Thymus (tissue), 11 donors: ENCODE data around the gene C4A. TPM values are rescaled to one million over a fixed set of nuclear protein-coding genes. Genes with fewer than 3 reads are reported as not detected.

Experiments
- DNase-seq, 9 donors: peaks; one replicate each; pipeline ENCODE4 v3.0.0-alpha.2; 2013; ENCODE audit warnings: low spot score in 9 of 9, low read depth in 6 of 9, missing footprints in 1 of 9
- H3K27ac ChIP-seq, 2 donors: one replicate each; pipeline ENCODE4 v1.5.1; 2013; ENCODE audit warnings: control low read depth in 1 of 2, low read depth in 1 of 2, low read length in 1 of 2, mild to moderate bottlenecking in 1 of 2, moderate library complexity in 1 of 2
- H3K27me3 ChIP-seq, 2 donors: one replicate each; pipeline ENCODE4 v1.5.1; 2013; ENCODE audit warnings: low read length in 1 of 2; ENCODE audit not compliant: control insufficient read depth in 2 of 2, insufficient read depth in 1 of 2
- H3K36me3 ChIP-seq, 2 donors: one replicate each; pipeline ENCODE4 v1.5.1; 2013; ENCODE audit warnings: low read length in 1 of 2, mild to moderate bottlenecking in 1 of 2, moderate library complexity in 1 of 2; ENCODE audit not compliant: control insufficient read depth in 2 of 2, insufficient read depth in 2 of 2
- H3K4me1 ChIP-seq, 2 donors: one replicate each; pipeline ENCODE4 v1.5.1; 2013; ENCODE audit warnings: low read length in 2 of 2; ENCODE audit not compliant: control insufficient read depth in 2 of 2, insufficient read depth in 2 of 2
- H3K4me3 ChIP-seq, 2 donors: one replicate each; pipeline ENCODE4 v1.5.1; 2013; ENCODE audit warnings: low read length in 2 of 2, control low read depth in 1 of 2, mild to moderate bottlenecking in 1 of 2
- H3K9me3 ChIP-seq, 2 donors: one replicate each; pipeline ENCODE4 v1.5.1; 2013; ENCODE audit warnings: low read length in 1 of 2, mild to moderate bottlenecking in 1 of 2; ENCODE audit not compliant: control insufficient read depth in 2 of 2, insufficient read depth in 1 of 2
- WGBS: extraction: QIAGEN DNeasy Blood & Tissue Kit; methylation state at CpG from one replicate; pipeline ENCODE4 v1.1.7; 2013; 5-methylcytosine and 5-hydroxymethylcytosine counted together
- polyA plus RNA-seq: library from polyadenylated mRNA; stranded (reverse); fragments of 200-250 nt; gene quantifications from one replicate; pipeline ENCODE4 v1.2.3, GENCODE V29; 2013
- total RNA-seq: library from RNA; stranded (reverse); fragments of 120-200 nt; gene quantifications from one replicate; pipeline ENCODE4 v1.2.4, GENCODE V29; 2013
- donor health status: healthy.

The C4A gene
- total and polyA plus RNA-seq, 2 donors = 43.2 to 206 TPM

- Histone ChIP-seq H3K27ac (no peak overlapping the region), H3K36me3 (peaks cover 49 to 61% of the 10 kb centered on the region in 2 donors), H3K27me3 (no peaks in the 10 kb centered on the region), H3K4me1 (peaks cover 0 to 2% of the 10 kb centered on the region in 2 donors), H3K4me3 (no peak overlapping the region), H3K9me3 (peaks cover 0 to 4% of the 10 kb centered on the region in 2 donors)
- DNase-seq = no peak
- 97% methylated on average over 5 of the region's 5 CpGs for WGBS
These were observed 29.0 kb upstream of the C4A start for GRCh38 chr6:31952890-31953289.

GRCh38 chr6:31954511-31954910 is 27.3 kb upstream of the C4A start:
- Histone ChIP-seq H3K4me1 (peaks cover 8 to 12% of the 10 kb centered on the region in 2 donors), H3K27ac (no peak overlapping the region), H3K9me3 (peaks cover 0 to 4% of the 10 kb centered on the region in 2 donors), H3K36me3 (peaks cover 49 to 61% of the 10 kb centered on the region in 2 donors), H3K27me3 (no peaks in the 10 kb centered on the region), H3K4me3 (no peak overlapping the region)
- 98% methylated on average over 28 of the region's 28 CpGs for WGBS
- DNase-seq = no peak

GRCh38 chr6:31956796-31957195 is 25.1 kb upstream of the C4A start:
- WGBS = 65% methylated on average over 3 of the region's 3 CpGs
- Histone ChIP-seq H3K27me3 (no peaks in the 10 kb centered on the region), H3K36me3 (peaks cover 59 to 70% of the 10 kb centered on the region in 2 donors), H3K4me3 (no peak overlapping the region), H3K4me1 (peaks cover 18 to 19% of the 10 kb centered on the region in 2 donors), H3K9me3 (peaks cover 0 to 4% of the 10 kb centered on the region in 2 donors), H3K27ac (no peak overlapping the region)
- DNase-seq = no peak

DNA sequence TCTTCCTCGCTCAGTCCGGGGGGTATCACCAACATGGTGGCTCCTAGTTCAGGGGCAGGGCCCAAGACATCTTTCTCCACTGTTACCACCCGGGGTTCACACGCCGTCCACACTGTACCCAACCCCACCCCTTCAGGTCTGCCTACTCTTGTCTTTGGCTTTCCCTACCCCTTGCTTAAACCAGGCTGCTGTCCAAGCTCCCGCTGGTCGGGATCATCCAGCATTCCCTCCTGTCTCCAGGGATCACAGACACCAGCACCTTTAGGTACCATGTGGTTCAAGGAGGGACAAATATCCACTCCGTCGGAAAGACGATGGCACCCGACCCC is 23.5 kb upstream of the C4A start:
- peak overlapping the region; percentile 82 to 84 for H3K4me3 ChIP-seq
- peaks cover 18 to 19% of the 10 kb centered on the region in 2 donors for H3K4me1 ChIP-seq
- no peaks in the 10 kb centered on the region for H3K27me3 ChIP-seq
- WGBS = 12% methylated on average over 11 of the region's 11 CpGs
- H3K36me3 ChIP-seq = peaks cover 61 to 70% of the 10 kb centered on the region in 2 donors
- H3K27ac ChIP-seq = peak overlapping the region; percentile 60 to 82
- no peak for DNase-seq
- peaks cover 0 to 4% of the 10 kb centered on the region in 2 donors for H3K9me3 ChIP-seq

GRCh38 chr6:31958741-31959739 is 22.8 kb upstream of the C4A start, which contains the start of the genes NELFE and SKIC2:
TSS of gene NELFE (minus strand) at chr6:31958971. CDS start at chr6:31958446, 525 bp downstream.
TSS of gene SKIC2 (plus strand) at chr6:31959175. CDS start at chr6:31959193, 18 bp downstream.
- H3K36me3 ChIP-seq = peaks cover 61 to 70% of the 10 kb centered on the region in 2 donors

DNA sequence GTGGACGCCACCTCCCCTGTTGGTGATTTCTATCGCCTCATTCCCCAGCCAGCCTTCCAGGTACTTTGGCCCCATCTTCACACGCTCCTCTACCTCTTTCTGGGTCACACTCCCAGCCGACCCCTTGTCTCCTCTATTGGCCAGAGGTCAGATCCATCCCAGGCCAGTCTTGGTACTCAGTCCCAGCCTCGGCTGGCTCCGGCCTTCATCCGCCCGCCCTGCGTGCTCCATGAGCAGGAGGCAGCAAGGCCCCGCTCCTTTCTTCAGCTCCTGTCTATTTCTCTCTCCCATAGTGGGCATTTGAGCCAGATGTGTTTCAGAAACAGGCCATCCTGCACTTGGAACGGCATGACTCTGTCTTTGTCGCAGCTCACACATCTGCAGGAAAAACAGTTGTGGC is 20.2 kb upstream of the C4A start:
- no peak overlapping the region for H3K4me3 ChIP-seq
- no peaks in the 10 kb centered on the region for H3K27me3 ChIP-seq
- 99% methylated on average over 12 of the region's 12 CpGs for WGBS
- H3K36me3 ChIP-seq = peaks cover 66 to 69% of the 10 kb centered on the region in 2 donors
- DNase-seq = no peak
- no peaks in the 10 kb centered on the region for H3K9me3 ChIP-seq
- H3K27ac ChIP-seq = no peak overlapping the region
- peaks cover 18 to 19% of the 10 kb centered on the region in 2 donors for H3K4me1 ChIP-seq

More at GRCh38 chr6:31958741-31959739, 22.8 kb upstream of the C4A start, which contains the start of the genes NELFE and SKIC2:
- Histone ChIP-seq H3K27ac (peak within 1 kb of the TSS; percentile 77 to 83), H3K27me3 (no peaks in the 10 kb centered on the region), H3K4me3 (peak within 1 kb of the TSS; percentile 82 to 84), H3K9me3 (peaks cover 0 to 4% of the 10 kb centered on the region in 2 donors), H3K4me1 (peaks cover 18 to 19% of the 10 kb centered on the region in 2 donors)
- WGBS = under 1% methylated on average over 59 of the region's 59 CpGs
- DNase-seq = peak; percentile 96 to 99 (median 98)

DNA sequence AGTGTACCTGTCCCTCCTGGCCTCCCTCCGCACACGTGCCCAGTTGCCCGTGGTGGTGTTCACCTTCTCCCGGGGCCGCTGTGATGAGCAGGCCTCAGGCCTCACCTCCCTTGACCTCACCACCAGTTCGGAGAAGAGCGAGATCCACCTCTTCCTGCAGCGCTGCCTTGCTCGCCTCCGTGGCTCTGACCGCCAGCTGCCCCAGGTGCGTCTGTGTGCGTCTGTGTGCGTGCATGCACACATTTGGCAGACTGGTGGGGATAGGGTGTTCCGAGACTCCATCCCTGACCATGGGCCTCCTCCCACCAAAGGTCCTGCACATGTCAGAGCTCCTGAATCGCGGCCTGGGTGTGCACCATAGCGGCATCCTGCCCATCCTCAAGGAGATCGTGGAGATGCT is 17.9 kb upstream of the C4A start:
- WGBS = 99% methylated on average over 19 of the region's 19 CpGs
- Histone ChIP-seq H3K4me3 (no peak overlapping the region), H3K4me1 (peaks cover 11 to 15% of the 10 kb centered on the region in 2 donors), H3K27ac (no peak overlapping the region), H3K36me3 (peaks cover 85 to 86% of the 10 kb centered on the region in 2 donors), H3K27me3 (no peaks in the 10 kb centered on the region), H3K9me3 (no peaks in the 10 kb centered on the region)
- DNase-seq = no peak

- no peak for DNase-seq
- no peaks in the 10 kb centered on the region for H3K9me3 ChIP-seq
- no peak overlapping the region for H3K27ac ChIP-seq
- H3K27me3 ChIP-seq = no peaks in the 10 kb centered on the region
- 97% methylated on average over 13 of the region's 13 CpGs for WGBS
- peaks cover 93% of the 10 kb centered on the region in 2 donors for H3K36me3 ChIP-seq
- no peak overlapping the region for H3K4me3 ChIP-seq
- H3K4me1 ChIP-seq = peaks cover 3 to 5% of the 10 kb centered on the region in 2 donors
These were observed 16.2 kb upstream of the C4A start for GRCh38 chr6:31965700-31966099.

DNA sequence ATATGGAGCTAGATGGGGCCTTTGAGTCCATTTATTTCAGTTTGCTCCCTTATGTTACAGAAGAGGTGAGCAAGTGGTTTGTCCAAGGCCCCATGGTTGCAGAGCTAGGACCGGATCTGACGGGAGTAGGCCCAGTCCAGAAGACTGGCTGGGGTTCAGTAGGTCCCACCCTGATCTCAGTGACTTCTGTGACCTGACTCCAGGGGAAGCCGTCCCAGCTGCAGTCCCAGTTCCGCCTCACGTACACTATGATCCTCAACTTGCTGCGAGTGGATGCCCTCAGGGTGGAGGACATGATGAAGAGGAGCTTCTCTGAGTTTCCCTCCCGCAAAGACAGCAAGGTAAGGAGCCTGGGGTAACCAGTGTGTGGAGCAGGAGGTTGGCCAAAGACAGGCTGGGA is 15.4 kb upstream of the C4A start:
- H3K4me3 ChIP-seq = no peak overlapping the region
- 98% methylated on average over 7 of the region's 7 CpGs for WGBS
- H3K27ac ChIP-seq = no peak overlapping the region
- no peaks in the 10 kb centered on the region for H3K27me3 ChIP-seq
- DNase-seq = no peak
- no peaks in the 10 kb centered on the region for H3K9me3 ChIP-seq
- H3K4me1 ChIP-seq = peaks cover 10 to 13% of the 10 kb centered on the region in 2 donors
- H3K36me3 ChIP-seq = peaks cover 85 to 86% of the 10 kb centered on the region in 2 donors
